Uterus (tissue), 4 donors: ENCODE data around the gene MRPL16. TPM values are rescaled to one million over a fixed set of nuclear protein-coding genes. Genes with fewer than 3 reads are reported as not detected.
"Not testable (repeated sequence)": the region's sequence is repeated elsewhere in the genome, so short reads cannot be mapped to it uniquely, and the experiment has no call there.

ENCODE experiments used
- DNase-seq, 2 donors: peaks; one replicate each; pipeline ENCODE4 v3.0.0-alpha.2; 2019 to 2020
- H3K27ac ChIP-seq, 2 donors: fragments of 200-600 bp; sonication (generic); 1 replicate in 1 of 2; 2 replicates in 1 of 2; pipeline ENCODE4 v1.5.1; 2016 to 2018
- H3K27me3 ChIP-seq, 2 donors: fragments of 200-600 bp; sonication (generic); one replicate each; pipeline ENCODE4 v1.5.1; 2018 to 2019; ENCODE audit warnings: control low read depth in 1 of 2
- H3K36me3 ChIP-seq, 2 donors: fragments of 200-600 bp; sonication (generic); one replicate each; pipeline ENCODE4 v1.5.1; 2019; ENCODE audit warnings: control low read depth in 1 of 2
- H3K4me1 ChIP-seq, 2 donors: fragments of 200-600 bp; sonication (generic); one replicate each; pipeline ENCODE4 v1.5.1; 2018 to 2019; ENCODE audit warnings: control low read depth in 1 of 2
- H3K4me3 ChIP-seq, 2 donors: fragments of 200-600 bp; sonication (generic); 1 replicate in 1 of 2; 2 replicates in 1 of 2; pipeline ENCODE4 v1.5.1; 2018 to 2019; ENCODE audit warnings: mild to moderate bottlenecking in 1 of 2
- H3K9me3 ChIP-seq, 2 donors: fragments of 200-600 bp; sonication (generic); one replicate each; pipeline ENCODE4 v1.5.1; 2019; ENCODE audit warnings: control low read depth in 1 of 2
- POLR2A ChIP-seq, 2 donors: fragments of 450-650 bp; IDR thresholded peaks; one replicate each; pipeline ENCODE4 v1.6.1; 2016; ENCODE audit warnings: antibody characterized with exemption in 2 of 2, mild to moderate bottlenecking in 1 of 2, moderate library complexity in 1 of 2
- intact Hi-C: fragments of 100-400 bp; cut with DNase I; formaldehyde crosslinking; loops from one replicate; pipeline ENCODE4 v1.15.1; 2023; ENCODE audit warnings: low total_unique reads
- total RNA-seq, 4 donors: library from RNA; depleted of rRNA in 3 of 4; stranded (reverse); fragments of >200 nt in 3 of 4; gene quantifications; one replicate each; pipeline versions ENCODE4 v1.1.0 to v1.2.4, GENCODE V29; 2014 to 2023
- TF ChIP-seq, protein P1 (sequence below), 4 experiments: fragments of 200-600 bp in 2 of 4; fragments of 450-650 bp in 2 of 4; sonication (generic) in 2 of 4; IDR thresholded peaks; one replicate each; pipeline ENCODE4 v1.5.1; 2016 to 2019; ENCODE audit warnings: antibody characterized with exemption in 4 of 4, mild to moderate bottlenecking in 2 of 4, moderate library complexity in 1 of 4
- donor health status: DM: yes; HTN: yes; CAD: no.

The MRPL16 gene
- total RNA-seq, result 10 to 100 TPM; 14.3 to 64.4 (median 38.9) TPM

DNA sequence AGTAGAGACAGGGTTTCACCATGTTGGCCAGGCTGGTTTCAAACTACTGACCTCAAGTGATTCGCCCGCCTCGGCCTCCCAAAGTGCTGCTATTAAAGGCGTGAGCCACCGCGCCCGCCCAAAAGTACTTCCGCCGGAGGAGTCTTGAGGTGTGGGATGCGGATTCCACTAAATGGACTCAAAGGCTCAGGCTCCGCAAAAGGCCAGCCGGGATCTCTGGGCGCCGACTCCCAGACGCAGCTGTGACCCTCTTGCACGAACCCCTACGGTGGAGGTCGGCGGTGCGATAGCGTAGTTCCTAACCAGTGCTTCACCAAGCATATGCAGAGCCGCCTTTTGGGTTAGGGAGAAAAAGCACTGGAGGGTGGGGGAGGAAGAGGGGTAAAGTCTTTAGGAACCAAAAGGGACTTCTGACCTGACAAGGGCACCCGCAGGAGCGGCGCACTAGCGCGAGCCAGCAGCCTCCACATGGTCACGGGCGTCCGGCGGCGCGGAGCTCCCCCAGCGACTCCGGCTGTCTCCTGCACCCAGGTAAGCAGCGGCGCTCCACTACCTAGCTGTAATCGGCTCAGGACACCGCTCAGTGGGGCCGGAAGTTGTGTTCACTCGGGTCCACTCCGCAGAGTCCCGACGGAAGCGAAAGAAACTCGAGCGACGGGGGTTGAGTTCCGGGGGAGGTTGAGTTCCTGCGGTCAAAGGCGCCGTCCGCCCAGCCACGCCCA, at the start of gene MRPL16:
MRPL16 (minus strand) TSS at position 590 of the 722 bp plus-strand sequence; CDS start at position 470, 120 bp downstream.
- no peaks in the 10 kb centered on the region for H3K9me3 ChIP-seq
- intact Hi-C loops, result no loop called here

DNA sequence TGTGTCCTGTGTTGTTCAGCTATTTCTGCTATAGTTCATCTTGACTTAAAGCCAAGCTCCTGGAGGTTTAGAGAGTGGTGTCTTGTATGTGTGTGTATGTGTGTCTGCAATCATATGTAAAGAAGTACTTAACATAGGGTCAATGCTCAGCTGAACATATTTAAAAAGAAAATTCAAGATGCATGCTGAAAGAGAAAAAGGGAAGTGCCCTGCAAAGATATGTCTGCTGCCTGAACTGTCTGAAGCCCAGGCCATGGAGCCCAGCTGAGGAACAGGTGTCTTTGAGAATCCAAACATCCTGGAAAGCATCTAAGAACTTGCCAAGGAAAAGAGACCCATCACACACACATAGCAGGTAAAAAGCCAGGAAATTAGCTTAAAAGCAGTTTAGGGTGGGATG, 49.1 kb upstream of the MRPL16 start:
- TF ChIP-seq POLR2A (IDR thresholded peaks at IDR 0.05), result no peak
- TF ChIP-seq, protein P1, sequence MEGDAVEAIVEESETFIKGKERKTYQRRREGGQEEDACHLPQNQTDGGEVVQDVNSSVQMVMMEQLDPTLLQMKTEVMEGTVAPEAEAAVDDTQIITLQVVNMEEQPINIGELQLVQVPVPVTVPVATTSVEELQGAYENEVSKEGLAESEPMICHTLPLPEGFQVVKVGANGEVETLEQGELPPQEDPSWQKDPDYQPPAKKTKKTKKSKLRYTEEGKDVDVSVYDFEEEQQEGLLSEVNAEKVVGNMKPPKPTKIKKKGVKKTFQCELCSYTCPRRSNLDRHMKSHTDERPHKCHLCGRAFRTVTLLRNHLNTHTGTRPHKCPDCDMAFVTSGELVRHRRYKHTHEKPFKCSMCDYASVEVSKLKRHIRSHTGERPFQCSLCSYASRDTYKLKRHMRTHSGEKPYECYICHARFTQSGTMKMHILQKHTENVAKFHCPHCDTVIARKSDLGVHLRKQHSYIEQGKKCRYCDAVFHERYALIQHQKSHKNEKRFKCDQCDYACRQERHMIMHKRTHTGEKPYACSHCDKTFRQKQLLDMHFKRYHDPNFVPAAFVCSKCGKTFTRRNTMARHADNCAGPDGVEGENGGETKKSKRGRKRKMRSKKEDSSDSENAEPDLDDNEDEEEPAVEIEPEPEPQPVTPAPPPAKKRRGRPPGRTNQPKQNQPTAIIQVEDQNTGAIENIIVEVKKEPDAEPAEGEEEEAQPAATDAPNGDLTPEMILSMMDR (IDR thresholded peaks at IDR 0.05), result no peak
- Histone ChIP-seq H3K36me3 (no peaks in the 10 kb centered on the region), H3K4me1 (no peaks in the 10 kb centered on the region), H3K27me3 (no peaks in the 10 kb centered on the region), H3K9me3 (no peaks in the 10 kb centered on the region), H3K4me3 (no peak overlapping the region), H3K27ac (no peak overlapping the region)
- no peak for DNase-seq
- intact Hi-C loops, result no loop called here

More for the DNA sequence above, at the start of gene MRPL16:
- Histone ChIP-seq H3K36me3 (no peaks in the 10 kb centered on the region), H3K4me1 (no peaks in the 10 kb centered on the region), H3K27me3 (no peaks in the 10 kb centered on the region), H3K4me3 (peak within 1 kb of the TSS; percentile 69 to 81), H3K27ac (peak within 1 kb of the TSS; percentile 84 to 88)
- peak in 1 of 2 donors; percentile 44 for TF ChIP-seq POLR2A (IDR thresholded peaks at IDR 0.05)
- TF ChIP-seq, protein P1 (IDR thresholded peaks at IDR 0.05), result peak in 3 of 4 experiments; percentile 7 to 24 (median 13)
- peak; percentile 85 to 86 for DNase-seq

DNA sequence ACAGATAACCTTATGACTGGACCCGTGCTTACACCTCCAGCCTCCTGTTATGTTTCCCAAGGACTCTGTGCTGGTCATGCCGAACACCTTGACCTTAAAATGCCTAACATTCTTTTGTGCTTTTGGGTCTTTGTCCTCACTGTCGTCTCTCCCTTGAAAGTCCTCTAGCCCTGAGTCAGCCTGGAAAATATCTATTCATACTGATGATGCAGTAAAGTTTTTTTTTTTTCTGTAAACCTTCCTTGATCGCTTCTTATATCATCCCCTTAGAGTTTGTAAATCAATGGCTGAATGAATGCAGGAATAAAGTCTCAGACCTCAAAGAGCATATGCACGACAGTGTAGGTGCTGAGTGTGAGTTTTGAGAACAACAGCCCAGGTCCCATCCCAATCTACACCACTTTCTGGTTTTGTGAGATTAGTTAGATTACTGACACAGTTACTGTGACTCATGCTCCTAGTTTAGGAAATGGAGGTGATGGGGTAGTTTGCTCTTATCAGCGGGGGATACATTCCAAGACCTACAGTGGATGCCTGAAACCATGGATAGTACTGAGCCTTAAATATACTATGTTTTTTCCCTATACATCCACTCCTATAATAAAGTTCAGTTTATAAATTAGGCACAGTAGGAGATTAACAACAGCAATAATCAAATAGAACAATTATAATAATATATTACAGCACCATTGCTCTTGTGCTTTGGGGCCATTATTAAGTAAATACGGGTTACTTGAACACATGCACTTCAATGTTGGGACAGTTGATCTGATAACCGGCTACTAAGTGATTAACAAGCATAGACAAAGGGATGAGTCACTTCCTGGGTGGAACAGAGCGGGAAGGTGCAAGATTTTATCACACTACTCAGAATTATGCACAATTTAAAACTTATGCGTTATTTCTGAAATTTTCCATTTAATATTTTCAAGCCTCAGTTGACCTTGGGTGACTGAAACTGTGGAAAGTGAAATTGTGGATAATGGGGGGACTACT, 47.2 kb upstream of the MRPL16 start:
- intact Hi-C loops, result no loop called here
- TF ChIP-seq, protein P1 (IDR thresholded peaks at IDR 0.05), result no peak
- no peak for TF ChIP-seq POLR2A (IDR thresholded peaks at IDR 0.05)
- H3K4me3 ChIP-seq, result no peak overlapping the region
- H3K27ac ChIP-seq, result no peak overlapping the region
- no peaks in the 10 kb centered on the region for H3K36me3 ChIP-seq
- no peaks in the 10 kb centered on the region for H3K27me3 ChIP-seq
- H3K4me1 ChIP-seq, result no peaks in the 10 kb centered on the region
- DNase-seq, result no peak
- no peaks in the 10 kb centered on the region for H3K9me3 ChIP-seq

DNA sequence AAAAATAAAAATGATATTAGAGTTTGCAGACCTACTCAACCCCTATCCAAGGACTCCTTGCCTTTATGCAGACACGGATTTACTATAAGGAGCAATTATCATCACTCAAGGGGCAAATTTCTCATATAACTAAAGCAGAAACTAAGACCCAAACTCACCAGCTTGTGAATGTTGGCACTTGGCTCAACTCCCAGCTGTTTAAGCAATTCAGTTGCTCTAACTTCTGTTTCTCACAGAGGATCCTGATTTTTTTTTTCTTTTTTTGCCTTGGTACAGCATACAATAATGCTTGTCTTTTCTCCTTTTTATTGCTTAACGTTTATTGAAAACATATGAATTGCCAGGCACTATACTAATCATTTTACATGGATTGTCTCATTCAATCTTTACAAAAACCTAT, 44.3 kb upstream of the MRPL16 start:
- Histone ChIP-seq H3K9me3 (no peaks in the 10 kb centered on the region), H3K27ac (no peak overlapping the region), H3K27me3 (no peaks in the 10 kb centered on the region), H3K36me3 (no peaks in the 10 kb centered on the region), H3K4me1 (no peaks in the 10 kb centered on the region), H3K4me3 (no peak overlapping the region)
- TF ChIP-seq, protein P1 (IDR thresholded peaks at IDR 0.05), result no peak
- TF ChIP-seq POLR2A (IDR thresholded peaks at IDR 0.05), result no peak
- no peak for DNase-seq
- intact Hi-C loops, result no loop called here

DNA sequence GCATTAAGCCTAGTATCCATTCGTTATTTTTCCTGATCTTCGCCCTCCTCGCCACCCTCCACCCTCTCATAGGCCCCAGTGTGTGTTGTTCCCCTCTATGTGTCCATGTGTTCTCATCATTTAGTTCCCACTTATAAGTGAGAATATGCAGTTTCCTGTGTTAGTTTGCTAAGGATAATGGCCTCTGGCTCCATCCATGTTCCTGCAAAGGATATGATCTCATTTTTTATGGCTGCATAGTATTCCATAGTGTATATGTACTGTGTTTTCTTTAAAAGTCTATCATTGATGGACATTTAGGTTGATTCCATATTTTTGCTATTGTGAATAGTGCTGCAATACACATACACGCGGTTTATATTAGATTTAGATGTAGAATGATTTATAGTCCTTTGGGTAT, 40.8 kb upstream of the MRPL16 start:
- H3K9me3 ChIP-seq, H3K27ac ChIP-seq, intact Hi-C loops, DNase-seq, H3K36me3 ChIP-seq, H3K4me1 ChIP-seq, H3K27me3 ChIP-seq, H3K4me3 ChIP-seq: not testable (repeated sequence)

DNA sequence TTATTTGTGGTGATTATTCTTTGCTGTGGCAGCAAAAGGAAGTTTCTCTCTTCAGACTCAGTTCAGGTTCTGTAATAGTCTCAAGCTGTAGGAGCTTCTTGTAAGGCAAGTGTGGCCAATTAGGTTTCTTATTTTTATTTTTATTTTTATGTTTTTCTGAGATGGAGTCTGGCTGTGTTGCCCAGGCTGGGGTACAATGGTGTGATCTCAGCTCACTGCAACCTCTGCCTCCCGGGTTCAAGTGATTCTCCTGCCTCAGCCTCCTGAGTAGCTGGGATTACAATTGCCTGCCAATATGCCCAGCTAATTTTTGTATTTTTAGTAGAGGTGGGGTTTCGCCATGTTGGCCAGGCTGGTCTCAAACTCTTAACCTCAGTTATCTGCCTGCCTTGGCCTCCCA, 39.0 kb upstream of the MRPL16 start:
- H3K27me3 ChIP-seq, H3K4me1 ChIP-seq, DNase-seq, H3K9me3 ChIP-seq, H3K36me3 ChIP-seq, intact Hi-C loops, H3K4me3 ChIP-seq, H3K27ac ChIP-seq: not testable (repeated sequence)
